HEK293T (cell line): Measurements from ENCODE around the gene AEBP1.

Experiments used
- CTCF ChIA-PET: fragments of 350-600 bp; formaldehyde crosslinking; extraction: SDS; loops from one replicate; lab custom pipeline; 2021; ENCODE audit warnings: antibody characterized with exemption, inconsistent platforms; lab: Yijun Ruan, JAX
- POLR2A ChIA-PET: fragments of 350-600 bp; formaldehyde crosslinking; extraction: SDS; loops from one replicate; lab custom pipeline; 2020; ENCODE audit warnings: antibody characterized with exemption, inconsistent platforms; lab: Yijun Ruan, JAX
- DNase-seq: peaks from one replicate; pipeline ENCODE4 v3.0.0; 2012; ENCODE audit warnings: mixed read lengths; ENCODE audit errors: extremely low spot score
- ARNT ChIP-seq: fragments of 450-650 bp; IDR thresholded peaks from 2 replicates; pipeline ENCODE4 v1.6.1; 2017; ENCODE audit warnings: mild to moderate bottlenecking
- BHLHE40 ChIP-seq: fragments of 450-650 bp; IDR thresholded peaks from 2 replicates; pipeline ENCODE4 v1.6.1; 2016; ENCODE audit warnings: mild to moderate bottlenecking, moderate library complexity, borderline replicate concordance
- CTBP1 ChIP-seq: fragments of 450-650 bp; IDR thresholded peaks from 2 replicates; pipeline ENCODE4 v1.6.1; 2016; ENCODE audit warnings: borderline replicate concordance
- ELF4 ChIP-seq: fragments of 450-650 bp; IDR thresholded peaks from 2 replicates; pipeline ENCODE4 v1.6.1; 2017; ENCODE audit warnings: antibody characterized with exemption
- FOXA1 ChIP-seq: fragments of 450-650 bp; IDR thresholded peaks from 2 replicates; pipeline ENCODE4 v1.6.1; 2016; ENCODE audit warnings: mild to moderate bottlenecking
- FOXK2 ChIP-seq: fragments of 450-650 bp; IDR thresholded peaks from 2 replicates; pipeline ENCODE4 v1.6.1; 2016; ENCODE audit warnings: mild to moderate bottlenecking
- FOXM1 ChIP-seq: fragments of 450-650 bp; IDR thresholded peaks from 2 replicates; pipeline ENCODE4 v1.6.1; 2017; ENCODE audit warnings: mild to moderate bottlenecking, borderline replicate concordance
- HDGF ChIP-seq: fragments of 450-650 bp; IDR thresholded peaks from 2 replicates; pipeline ENCODE4 v1.6.1; 2017; ENCODE audit warnings: antibody characterized with exemption, borderline replicate concordance
- L3MBTL2 ChIP-seq: fragments of 450-650 bp; conservative IDR thresholded peaks from 2 replicates; pipeline ENCODE4 v1.6.1; 2016; ENCODE audit warnings: mild to moderate bottlenecking
- LEF1 ChIP-seq: fragments of 450-650 bp; IDR thresholded peaks from 2 replicates; pipeline ENCODE4 v1.6.1; 2017; ENCODE audit warnings: mild to moderate bottlenecking, borderline replicate concordance
- NFRKB ChIP-seq: fragments of 450-650 bp; IDR thresholded peaks from 2 replicates; pipeline ENCODE4 v1.6.1; 2016; ENCODE audit warnings: mild to moderate bottlenecking, moderate library complexity
- SP1 ChIP-seq: fragments of 450-650 bp; IDR thresholded peaks from 2 replicates; pipeline ENCODE4 v1.6.1; 2017
- SUZ12 ChIP-seq: fragments of 450-650 bp; IDR thresholded peaks from 2 replicates; pipeline ENCODE4 v1.6.1; 2016; ENCODE audit warnings: mild to moderate bottlenecking
- TARDBP ChIP-seq: fragments of 450-650 bp; IDR thresholded peaks from 2 replicates; pipeline ENCODE4 v1.6.1; 2016
- ZNF384 ChIP-seq: fragments of 450-650 bp; IDR thresholded peaks from 2 replicates; pipeline ENCODE4 v1.6.1; 2016
- TF ChIP-seq, protein P1 (sequence below): fragments of 450-650 bp; IDR thresholded peaks from 2 replicates; pipeline ENCODE4 v1.6.1; 2016

Gene AEBP1

DNA sequence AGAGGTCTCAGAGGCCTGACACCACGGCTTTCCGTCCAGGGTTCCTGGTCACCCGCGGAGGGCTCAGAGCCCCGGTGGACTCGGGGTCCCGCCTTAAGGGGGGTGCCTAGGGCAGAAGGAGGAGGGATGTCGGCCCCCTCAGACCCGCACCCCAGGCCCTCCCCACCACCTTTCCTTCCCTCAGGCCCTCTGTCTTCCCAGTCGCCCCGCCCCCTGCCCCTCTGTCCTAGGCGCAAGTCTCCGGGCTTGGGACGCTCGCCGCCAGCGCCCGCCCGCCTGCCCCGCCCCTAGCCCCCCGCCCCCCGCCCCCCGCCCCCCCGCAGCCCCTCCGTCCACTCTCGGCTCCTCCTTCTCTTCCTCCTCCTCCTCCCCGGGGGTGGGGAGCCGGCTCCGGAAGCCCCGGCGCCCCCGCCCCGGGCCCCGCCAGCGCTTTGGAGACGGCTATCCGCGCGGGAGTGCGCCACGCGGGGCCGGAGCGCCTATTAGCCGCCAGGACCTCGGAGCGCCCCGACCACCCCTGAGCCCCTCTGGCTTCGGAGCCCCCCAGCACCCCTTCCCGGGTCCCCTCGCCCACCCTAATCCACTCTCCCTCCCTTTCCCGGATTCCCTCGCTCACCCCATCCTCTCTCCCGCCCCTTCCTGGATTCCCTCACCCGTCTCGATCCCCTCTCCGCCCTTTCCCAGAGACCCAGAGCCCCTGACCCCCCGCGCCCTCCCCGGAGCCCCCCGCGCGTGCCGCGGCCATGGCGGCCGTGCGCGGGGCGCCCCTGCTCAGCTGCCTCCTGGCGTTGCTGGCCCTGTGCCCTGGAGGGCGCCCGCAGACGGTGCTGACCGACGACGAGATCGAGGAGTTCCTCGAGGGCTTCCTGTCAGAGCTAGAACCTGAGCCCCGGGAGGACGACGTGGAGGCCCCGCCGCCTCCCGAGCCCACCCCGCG is at the start of gene AEBP1:
AEBP1 (plus strand) TSS at position 423 of the 937 bp plus-strand sequence; CDS start at position 744, 321 bp downstream.
- no peak for TF ChIP-seq FOXA1
- no peak for TF ChIP-seq FOXK2
- TF ChIP-seq CTBP1 = no peak
- TF ChIP-seq, protein P1, sequence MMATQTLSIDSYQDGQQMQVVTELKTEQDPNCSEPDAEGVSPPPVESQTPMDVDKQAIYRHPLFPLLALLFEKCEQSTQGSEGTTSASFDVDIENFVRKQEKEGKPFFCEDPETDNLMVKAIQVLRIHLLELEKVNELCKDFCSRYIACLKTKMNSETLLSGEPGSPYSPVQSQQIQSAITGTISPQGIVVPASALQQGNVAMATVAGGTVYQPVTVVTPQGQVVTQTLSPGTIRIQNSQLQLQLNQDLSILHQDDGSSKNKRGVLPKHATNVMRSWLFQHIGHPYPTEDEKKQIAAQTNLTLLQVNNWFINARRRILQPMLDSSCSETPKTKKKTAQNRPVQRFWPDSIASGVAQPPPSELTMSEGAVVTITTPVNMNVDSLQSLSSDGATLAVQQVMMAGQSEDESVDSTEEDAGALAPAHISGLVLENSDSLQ = no peak
- no peak for TF ChIP-seq LEF1
- CTCF ChIA-PET = no interaction called here
- POLR2A ChIA-PET = interaction anchor here (1.2 kb wide), 1 partner anchor 12 kb away, joined by 3 read pairs; no protein-coding TSS in a partner anchor
- DNase-seq = no peak

DNA sequence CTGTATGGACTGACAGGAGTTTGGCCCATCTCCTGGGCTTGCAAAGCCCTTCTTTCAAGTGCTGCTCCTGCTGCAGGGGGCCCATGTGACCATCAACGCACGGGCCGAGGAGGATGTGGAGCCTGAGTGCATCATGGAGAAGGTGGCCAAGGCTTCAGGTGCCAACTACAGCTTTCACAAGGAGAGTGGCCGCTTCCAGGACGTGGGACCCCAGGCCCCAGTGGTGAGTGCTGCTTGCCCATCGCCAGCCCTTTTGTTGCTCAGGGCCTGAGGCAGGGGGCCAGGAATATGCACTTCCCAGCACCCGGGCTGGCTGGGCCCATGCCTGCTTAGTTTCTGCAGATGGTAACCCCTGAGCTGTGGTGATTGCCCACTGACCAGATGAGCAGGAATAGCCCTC is 47.5 kb upstream of the AEBP1 start:
- no peak for TF ChIP-seq ZNF384
- no peak for TF ChIP-seq HDGF
- POLR2A ChIA-PET = no interaction called here
- DNase-seq = no peak
- CTCF ChIA-PET = no interaction called here

DNA sequence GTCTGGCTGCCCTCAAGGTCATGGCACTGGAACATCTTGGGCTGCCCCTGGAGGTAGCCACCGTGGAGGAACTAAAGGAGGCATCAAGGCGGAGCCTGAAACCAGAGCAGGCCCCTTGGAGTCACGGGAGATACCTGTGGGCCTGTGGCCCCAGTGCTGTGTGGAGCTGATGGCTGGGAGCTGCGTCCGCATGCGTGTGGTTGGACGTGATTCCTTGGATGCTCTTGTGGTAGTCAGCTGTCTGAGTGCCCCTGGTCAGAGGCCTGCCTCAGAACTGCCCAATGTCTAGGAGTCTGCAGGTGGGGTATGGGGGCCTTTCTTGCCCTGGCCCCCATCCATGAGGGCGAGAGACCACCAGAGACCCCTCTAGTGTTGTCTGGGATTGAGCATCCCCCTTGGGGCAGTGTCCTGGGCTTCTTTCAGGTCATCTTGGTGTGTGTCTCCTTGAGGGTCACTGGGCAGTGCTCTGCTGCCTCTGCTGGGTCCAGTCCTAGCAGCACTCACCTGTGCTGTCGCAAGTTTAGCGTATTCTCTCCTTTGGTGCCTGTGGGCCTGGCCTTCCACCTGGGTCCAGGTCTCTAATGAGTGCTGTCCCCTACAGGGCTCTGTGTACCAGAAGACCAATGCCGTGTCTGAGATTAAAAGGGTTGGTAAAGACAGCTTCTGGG is 46.8 kb upstream of the AEBP1 start:
- CTCF ChIA-PET = no interaction called here
- POLR2A ChIA-PET = no interaction called here
- no peak for TF ChIP-seq ARNT
- TF ChIP-seq HDGF = no peak
- TF ChIP-seq FOXM1 = no peak
- TF ChIP-seq SP1 = no peak
- TF ChIP-seq, protein P1 = no peak
- TF ChIP-seq FOXK2 = no peak
- TF ChIP-seq ZNF384 = no peak
- TF ChIP-seq BHLHE40 = no peak
- TF ChIP-seq LEF1 = no peak
- TF ChIP-seq L3MBTL2 = no peak
- no peak for TF ChIP-seq FOXA1
- no peak for DNase-seq

DNA sequence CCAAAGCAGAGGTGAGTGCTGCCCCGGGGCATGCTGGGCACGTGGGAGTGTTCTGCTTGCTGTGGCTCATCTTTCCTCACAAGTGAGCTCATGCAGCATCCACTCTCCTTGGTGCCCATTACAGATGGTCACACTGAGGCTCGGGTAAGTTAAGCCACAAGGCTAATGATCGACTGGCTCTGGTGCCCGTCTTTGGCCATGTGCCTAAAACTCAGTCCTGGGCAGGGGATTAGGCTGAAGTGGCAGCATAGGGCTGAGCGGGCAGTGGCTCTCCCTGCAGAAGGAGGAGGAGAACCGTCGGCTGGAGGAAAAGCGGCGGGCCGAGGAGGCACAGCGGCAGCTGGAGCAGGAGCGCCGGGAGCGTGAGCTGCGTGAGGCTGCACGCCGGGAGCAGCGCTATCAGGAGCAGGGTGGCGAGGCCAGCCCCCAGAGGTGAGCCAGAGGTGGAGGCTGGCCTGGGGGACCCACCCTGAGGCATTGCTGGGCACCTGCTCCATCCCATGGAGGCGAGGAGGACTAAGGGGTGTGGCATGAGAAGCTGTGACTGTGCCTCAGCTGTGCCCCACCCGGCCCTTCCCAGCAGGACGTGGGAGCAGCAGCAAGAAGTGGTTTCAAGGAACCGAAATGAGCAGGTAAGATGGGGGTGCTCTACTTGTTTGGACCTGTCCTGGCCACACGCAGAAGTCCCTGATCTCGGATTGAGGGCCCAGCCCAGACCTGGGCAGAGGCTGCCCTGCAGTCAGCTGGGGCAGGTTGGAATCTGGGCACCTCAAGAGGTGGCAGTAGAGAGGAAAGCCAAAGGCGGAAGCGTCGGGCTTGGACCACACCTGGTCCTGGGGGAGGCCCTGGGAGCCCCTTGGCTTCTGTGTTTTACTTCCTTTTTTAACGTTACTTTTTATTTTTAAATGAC is 46.0 kb upstream of the AEBP1 start:
- ChIA-PET POLR2A (interaction anchor here (0.7 kb wide), 1 partner anchor 14 kb away, joined by 3 read pairs; the partner anchor contains the start of gene DBNL), CTCF (no interaction called here)
- DNase-seq = no peak
- no peak for TF ChIP-seq SUZ12
- TF ChIP-seq FOXK2 = no peak
- no peak for TF ChIP-seq SP1
- TF ChIP-seq, protein P1 = no peak
- TF ChIP-seq NFRKB = no peak
- TF ChIP-seq CTBP1 = no peak
- no peak for TF ChIP-seq FOXA1
- TF ChIP-seq LEF1 = no peak

DNA sequence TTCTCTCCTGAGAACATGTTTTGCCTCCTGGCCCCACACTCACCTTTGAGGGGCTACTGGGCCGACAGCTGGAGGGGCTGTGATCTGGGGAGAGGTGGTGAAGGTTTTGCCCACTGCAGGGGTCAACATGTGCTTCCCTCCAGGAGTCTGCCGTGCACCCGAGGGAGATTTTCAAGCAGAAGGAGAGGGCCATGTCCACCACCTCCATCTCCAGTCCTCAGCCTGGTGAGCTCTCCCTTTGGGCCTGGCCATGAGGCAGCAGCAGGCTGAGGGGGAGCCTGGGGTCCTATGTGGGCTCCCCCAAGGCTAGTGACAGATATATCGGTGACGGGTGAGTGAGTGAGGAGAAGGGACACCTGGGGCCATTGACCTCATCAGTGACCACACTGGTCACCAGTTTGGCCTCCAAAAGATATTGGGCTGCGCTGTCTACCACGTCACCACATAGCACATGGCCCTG is 45.4 kb upstream of the AEBP1 start:
- DNase-seq = no peak
- CTCF ChIA-PET = no interaction called here
- POLR2A ChIA-PET = no interaction called here
- TF ChIP-seq FOXK2 = no peak

DNA sequence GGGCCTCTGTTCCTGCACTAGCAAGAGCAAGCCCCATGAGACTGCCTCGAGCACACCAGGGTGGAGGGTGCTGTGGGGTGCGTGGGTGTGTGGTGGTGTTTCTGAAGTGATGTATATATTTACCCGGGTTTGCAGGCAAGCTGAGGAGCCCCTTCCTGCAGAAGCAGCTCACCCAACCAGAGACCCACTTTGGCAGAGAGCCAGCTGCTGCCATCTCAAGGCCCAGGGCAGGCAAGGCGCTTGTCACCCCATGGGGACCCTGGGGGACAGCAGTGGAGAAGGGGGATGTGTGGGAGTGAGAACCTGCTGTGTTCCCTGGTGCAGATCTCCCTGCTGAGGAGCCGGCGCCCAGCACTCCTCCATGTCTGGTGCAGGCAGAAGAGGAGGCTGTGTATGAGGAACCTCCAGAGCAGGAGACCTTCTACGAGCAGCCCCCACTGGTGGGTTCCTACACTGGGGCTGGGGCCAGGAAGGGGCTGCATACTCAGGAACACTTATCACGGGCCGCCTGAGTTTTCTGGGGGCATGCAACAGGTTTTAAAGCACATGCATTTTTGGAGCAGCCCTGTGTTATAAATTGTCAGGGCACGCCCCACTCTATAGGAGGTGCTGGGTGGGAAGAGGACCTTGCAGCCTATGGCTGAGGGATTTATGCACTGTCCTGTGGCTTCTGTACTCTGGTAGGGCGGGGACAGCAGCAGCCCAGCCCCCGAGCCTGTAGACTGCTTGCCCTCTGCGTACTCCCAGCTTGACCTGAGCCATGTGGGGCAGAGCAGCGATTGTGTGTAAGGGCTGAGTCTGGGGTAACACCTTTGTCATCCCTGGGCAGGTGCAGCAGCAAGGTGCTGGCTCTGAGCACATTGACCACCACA is 44.7 kb upstream of the AEBP1 start:
- ChIA-PET POLR2A (no interaction called here), CTCF (interaction anchor here (0.6 kb wide), 1 partner anchor 11 kb away, joined by 4 read pairs; no protein-coding TSS in a partner anchor)
- no peak for TF ChIP-seq ZNF384
- no peak for TF ChIP-seq TARDBP
- TF ChIP-seq FOXA1 = no peak
- no peak for TF ChIP-seq FOXM1
- no peak for TF ChIP-seq ARNT
- TF ChIP-seq HDGF = no peak
- no peak for TF ChIP-seq SUZ12
- TF ChIP-seq NFRKB = no peak
- TF ChIP-seq L3MBTL2 = no peak
- TF ChIP-seq LEF1 = no peak
- TF ChIP-seq FOXK2 = no peak
- TF ChIP-seq, protein P1 = no peak
- TF ChIP-seq BHLHE40 = no peak
- no peak for TF ChIP-seq CTBP1
- TF ChIP-seq ELF4 = no peak
- TF ChIP-seq SP1 = no peak
- no peak for DNase-seq
